Subcutaneous adipose tissue (tissue), 4 donors: ENCODE results near the gene KCNMA1. TPM values are rescaled to one million over a fixed set of nuclear protein-coding genes. Genes with fewer than 3 reads are reported as not detected.

Experiments
- CTCF ChIP-seq: fragments of 450-650 bp; IDR thresholded peaks from one replicate; pipeline ENCODE4 v1.5.1; 2016; ENCODE audit warnings: low read depth, mild to moderate bottlenecking, control low read depth, antibody characterized with exemption, moderate library complexity
- total RNA-seq, 4 donors: library from RNA; depleted of rRNA; stranded (reverse); fragments of >200 nt; gene quantifications; one replicate each; pipeline ENCODE4 v1.1.0, GENCODE V29; 2016

Gene KCNMA1
- total RNA-seq, 4 donors from 2014 or later = 10.3 to 91.5 (median 23.8) TPM

- TF ChIP-seq CTCF = no peak
Measured at GRCh38 chr10:77034240-77034639, 603.4 kb downstream of the KCNMA1 start.

- no peak for TF ChIP-seq CTCF
Measured at GRCh38 chr10:77032188-77032570, 605.4 kb downstream of the KCNMA1 start.

GRCh38 chr10:77031531-77032187, 605.9 kb downstream of the KCNMA1 start:
- TF ChIP-seq CTCF = no peak

- no peak for TF ChIP-seq CTCF
Measured at GRCh38 chr10:77030974-77031373, 606.6 kb downstream of the KCNMA1 start.

- no peak for TF ChIP-seq CTCF
Measured at GRCh38 chr10:77029777-77030717, 607.6 kb downstream of the KCNMA1 start.

- no peak for TF ChIP-seq CTCF
Measured at GRCh38 chr10:77028042-77028441, 609.6 kb downstream of the KCNMA1 start.

- TF ChIP-seq CTCF = no peak
Measured at GRCh38 chr10:77027576-77027975, 610.0 kb downstream of the KCNMA1 start.
